GM23338 (cell line): ENCODE measurements around the gene ROBO3. TPM values are rescaled to one million over a fixed set of nuclear protein-coding genes. Genes with fewer than 3 reads are reported as not detected.

Source experiments
- ATAC-seq: fragments of 200-7000 bp; cut with Tn5 transposase; 3 replicates; pipeline ENCODE4 v1.9.1; 2020
- DNase-seq: peaks from one replicate; pipeline ENCODE4 v3.0.0-alpha.2; 2015; ENCODE audit warnings: low spot score
- H2AFZ ChIP-seq: fragments of 200-600 bp; sonication (generic); 2 replicates; pipeline ENCODE4 v1.8.0; 2016; ENCODE audit warnings: antibody characterized with exemption, mild to moderate bottlenecking, moderate library complexity
- H3F3A ChIP-seq: fragments of 200-600 bp; sonication (generic); replicated peaks from 2 replicates; pipeline ENCODE4 v1.8.0; 2017; ENCODE audit warnings: antibody characterized with exemption, mixed run types, low read depth
- H3K27ac ChIP-seq: fragments of 200-600 bp; sonication (generic); 2 replicates; pipeline ENCODE4 v1.6.1; 2016; ENCODE audit warnings: low read depth
- H3K27me3 ChIP-seq: fragments of 200-600 bp; sonication (generic); 2 replicates; pipeline ENCODE4 v1.8.0; 2016; ENCODE audit warnings: mild to moderate bottlenecking, mixed run types, moderate library complexity; ENCODE audit not compliant: insufficient read depth
- H3K36me3 ChIP-seq: fragments of 200-600 bp; sonication (generic); 2 replicates; pipeline ENCODE4 v1.8.0; 2016; ENCODE audit warnings: mild to moderate bottlenecking; ENCODE audit not compliant: insufficient read depth
- H3K4me1 ChIP-seq: fragments of 200-600 bp; sonication (generic); 2 replicates; pipeline ENCODE4 v1.8.0; 2016; ENCODE audit warnings: mild to moderate bottlenecking, moderate library complexity; ENCODE audit not compliant: insufficient read depth
- H3K4me2 ChIP-seq: fragments of 200-600 bp; sonication (generic); 2 replicates; pipeline ENCODE4 v1.7.1; 2017; ENCODE audit warnings: mixed run types
- H3K4me3 ChIP-seq: fragments of 200-600 bp; sonication (generic); 2 replicates; pipeline ENCODE4 v1.6.1; 2016; ENCODE audit warnings: mixed run types
- H3K79me2 ChIP-seq: fragments of 200-600 bp; sonication (generic); replicated peaks from 2 replicates; pipeline ENCODE4 v1.8.0; 2017; ENCODE audit warnings: mild to moderate bottlenecking; ENCODE audit not compliant: insufficient read depth
- H3K9me2 ChIP-seq: fragments of 200-600 bp; sonication (generic); 2 replicates; pipeline ENCODE4 v1.8.0; 2017; ENCODE audit not compliant: insufficient read depth
- H4K20me1 ChIP-seq: fragments of 200-600 bp; sonication (generic); replicated peaks from 2 replicates; pipeline ENCODE4 v1.8.0; 2017; ENCODE audit warnings: mild to moderate bottlenecking; ENCODE audit not compliant: insufficient read depth
- H3K27ac Mint-ChIP-seq: 2 replicates; pipeline ENCODE4 v1.8.0; 2020; ENCODE audit warnings: inconsistent platforms, mild to moderate bottlenecking, moderate library complexity, mixed read lengths
- H3K27me3 Mint-ChIP-seq: 3 replicates; pipeline ENCODE4 v1.8.0; 2022; ENCODE audit warnings: low read depth, mild to moderate bottlenecking, moderate library complexity, mixed read lengths, inconsistent platforms; ENCODE audit not compliant: insufficient read depth, poor library complexity
- H3K36me3 Mint-ChIP-seq: 3 replicates; pipeline ENCODE4 v1.8.0; 2021; ENCODE audit warnings: low read depth, mild to moderate bottlenecking, inconsistent platforms, moderate library complexity, mixed read lengths
- H3K4me1 Mint-ChIP-seq: 3 replicates; pipeline ENCODE4 v1.8.0; 2020; ENCODE audit warnings: mild to moderate bottlenecking, inconsistent platforms, mixed read lengths
- H3K4me3 Mint-ChIP-seq: 3 replicates; pipeline ENCODE4 v1.8.0; 2021; ENCODE audit warnings: moderate library complexity, mild to moderate bottlenecking, inconsistent platforms, mixed read lengths
- H3K9me3 Mint-ChIP-seq: 3 replicates; pipeline ENCODE4 v1.8.0; 2020; ENCODE audit warnings: moderate library complexity, mild to moderate bottlenecking, inconsistent platforms, mixed read lengths
- CREB1 ChIP-seq: fragments of 250-450 bp; sonication (Bioruptor Pico); IDR thresholded peaks from 2 replicates; pipeline ENCODE4 v1.5.0; 2020; ENCODE audit warnings: low read depth, mild to moderate bottlenecking, moderate library complexity
- EZH2 ChIP-seq: fragments of 200-600 bp; sonication (generic); IDR thresholded peaks from one replicate; pipeline ENCODE4 v1.8.0; 2017; ENCODE audit warnings: antibody characterized with exemption, mild to moderate bottlenecking, low read depth; ENCODE audit not compliant: unreplicated experiment
- EZH2phosphoT487 ChIP-seq: fragments of 200-600 bp; sonication (generic); IDR thresholded peaks from one replicate; pipeline ENCODE4 v1.8.1; 2018; ENCODE audit warnings: antibody characterized with exemption; ENCODE audit not compliant: unreplicated experiment
- JUNB ChIP-seq: IDR thresholded peaks from one replicate; pipeline ENCODE4 v1.6.1; 2016; ENCODE audit warnings: antibody characterized with exemption; ENCODE audit not compliant: unreplicated experiment
- NANOG ChIP-seq: IDR thresholded peaks from 2 replicates; pipeline ENCODE4 v1.6.1; 2016; ENCODE audit warnings: antibody characterized with exemption, borderline replicate concordance
- POLR2AphosphoS5 ChIP-seq: IDR thresholded peaks from 2 replicates; pipeline ENCODE4 v1.6.1; 2016; ENCODE audit warnings: antibody characterized with exemption, low read depth
- STAT1 ChIP-seq: IDR thresholded peaks from one replicate; pipeline ENCODE4 v1.6.1; 2016; ENCODE audit warnings: antibody characterized with exemption; ENCODE audit not compliant: unreplicated experiment
- ZNF114 ChIP-seq: fragments of 250-450 bp; sonication (Bioruptor Pico); IDR thresholded peaks from 2 replicates; pipeline ENCODE4 v1.5.0; 2020; ENCODE audit warnings: mild to moderate bottlenecking, moderate library complexity
- ZNF331 ChIP-seq: fragments of 250-450 bp; sonication (Bioruptor Pico); IDR thresholded peaks from 2 replicates; pipeline ENCODE4 v1.5.0; 2020; ENCODE audit warnings: low read depth, mild to moderate bottlenecking, moderate library complexity
- polyA plus RNA-seq: library from polyadenylated mRNA; unstranded; fragments of >200 nt; fragmentation: Nextera tagmentation; extraction: Ambion mirVana; gene quantifications from 2 replicates; pipeline ENCODE4 v1.2.1, GENCODE V29; 2016
- total RNA-seq: library from RNA; depleted of rRNA; stranded (reverse); fragments of >200 nt; shearing (Covaris generic); gene quantifications from 2 replicates; pipeline ENCODE4 v1.2.3, GENCODE V29; 2014
- TF ChIP-seq, protein P1 (sequence below): IDR thresholded peaks from 2 replicates; pipeline ENCODE4 v1.6.1; 2016; ENCODE audit warnings: antibody characterized with exemption
- TF ChIP-seq, protein P2 (sequence below), 2 experiments: fragments of 200-600 bp in 1 of 2; sonication (generic) in 1 of 2; conservative IDR thresholded peaks; 2 replicates each; pipeline versions ENCODE4 v1.5.1 to v1.6.1; 2016 to 2017; ENCODE audit warnings: antibody characterized with exemption in 2 of 2, low read depth in 2 of 2, mild to moderate bottlenecking in 2 of 2, moderate library complexity in 1 of 2
- TF ChIP-seq, protein P3 (sequence below): IDR thresholded peaks from one replicate; pipeline ENCODE4 v1.6.1; 2018; ENCODE audit warnings: antibody characterized with exemption; ENCODE audit not compliant: unreplicated experiment

Gene ROBO3
- total and polyA plus RNA-seq, 2 experiments from 2014 or later: 17.0 to 21.4 TPM

DNA sequence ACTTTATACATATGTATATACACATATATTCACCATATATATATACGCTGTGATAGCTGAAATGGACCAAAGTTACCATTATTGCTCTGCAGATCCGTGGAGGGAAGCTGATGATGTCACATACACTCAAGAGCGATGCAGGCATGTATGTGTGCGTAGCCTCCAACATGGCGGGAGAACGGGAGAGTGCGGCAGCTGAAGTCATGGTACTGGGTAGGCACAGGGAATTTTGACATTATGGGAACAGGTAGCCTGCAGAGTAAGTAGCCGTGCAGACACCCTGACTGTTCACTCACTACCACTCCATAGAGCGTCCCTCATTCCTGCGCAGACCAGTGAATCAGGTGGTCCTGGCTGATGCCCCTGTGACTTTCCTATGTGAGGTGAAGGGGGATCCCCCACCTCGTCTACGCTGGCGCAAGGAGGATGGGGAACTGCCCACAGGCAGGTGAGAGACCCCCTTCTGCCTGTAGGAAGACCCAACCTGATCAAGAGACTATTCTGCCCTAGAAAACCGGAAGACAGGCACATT, 4.7 kb downstream of the ROBO3 start:
- TF ChIP-seq JUNB: no peak
- TF ChIP-seq, protein P1, sequence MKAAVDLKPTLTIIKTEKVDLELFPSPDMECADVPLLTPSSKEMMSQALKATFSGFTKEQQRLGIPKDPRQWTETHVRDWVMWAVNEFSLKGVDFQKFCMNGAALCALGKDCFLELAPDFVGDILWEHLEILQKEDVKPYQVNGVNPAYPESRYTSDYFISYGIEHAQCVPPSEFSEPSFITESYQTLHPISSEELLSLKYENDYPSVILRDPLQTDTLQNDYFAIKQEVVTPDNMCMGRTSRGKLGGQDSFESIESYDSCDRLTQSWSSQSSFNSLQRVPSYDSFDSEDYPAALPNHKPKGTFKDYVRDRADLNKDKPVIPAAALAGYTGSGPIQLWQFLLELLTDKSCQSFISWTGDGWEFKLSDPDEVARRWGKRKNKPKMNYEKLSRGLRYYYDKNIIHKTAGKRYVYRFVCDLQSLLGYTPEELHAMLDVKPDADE: no peak
- TF ChIP-seq ZNF114 (CRISPR knock-in tag): no peak
- TF ChIP-seq EZH2: peak; percentile 21
- Histone ChIP-seq H3K27me3 (peaks cover 100% of the 10 kb centered on the region), H3F3A (no peaks in the 10 kb centered on the region), H3K4me1 (peaks cover 11% of the 10 kb centered on the region; the same call in 1 of the 2 replicates), H3K27ac (no peak overlapping the region), H3K36me3 (no peaks in the 10 kb centered on the region), H3K9me2 (no peaks in the 10 kb centered on the region), H3K4me2 (no peak overlapping the region), H3K4me3 (no peak overlapping the region), H4K20me1 (peaks cover 14% of the 10 kb centered on the region), H3K79me2 (no peaks in the 10 kb centered on the region), H2AFZ (no peak overlapping the region)
- ATAC-seq (no peak), DNase-seq (no peak)
- Mint-ChIP-seq H3K9me3 (no peaks in the 10 kb centered on the region; the same call in 2 of the 3 replicates), H3K4me1 (peaks cover 28% of the 10 kb centered on the region), H3K36me3 (no peaks in the 10 kb centered on the region), H3K27ac (no peak overlapping the region), H3K4me3 (no peak overlapping the region), H3K27me3 (peaks cover 98% of the 10 kb centered on the region)

DNA sequence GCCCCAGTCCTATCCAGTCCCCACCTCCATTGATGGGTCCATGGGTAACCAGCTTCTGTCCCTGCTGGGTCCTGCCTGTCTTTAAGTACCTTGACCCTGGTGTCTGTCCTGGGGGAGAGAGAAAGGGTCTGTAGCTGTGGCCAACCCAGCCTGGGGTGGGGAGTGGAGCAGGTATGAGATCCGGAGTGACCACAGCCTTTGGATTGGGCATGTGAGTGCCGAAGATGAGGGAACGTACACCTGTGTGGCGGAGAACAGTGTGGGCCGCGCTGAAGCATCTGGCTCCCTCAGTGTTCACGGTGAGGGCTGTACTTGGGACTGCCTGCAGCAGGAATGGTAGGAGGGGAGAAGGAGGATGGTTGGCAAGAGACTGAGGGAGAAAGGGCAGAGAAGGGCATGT, 5.2 kb downstream of the ROBO3 start:
- Histone ChIP-seq H2AFZ (no peak overlapping the region), H4K20me1 (peaks cover 13% of the 10 kb centered on the region), H3F3A (no peaks in the 10 kb centered on the region), H3K27me3 (peaks cover 100% of the 10 kb centered on the region), H3K27ac (no peak overlapping the region), H3K4me3 (no peak overlapping the region), H3K4me1 (peaks cover 12% of the 10 kb centered on the region; the same call in 1 of the 2 replicates), H3K79me2 (no peaks in the 10 kb centered on the region), H3K9me2 (no peaks in the 10 kb centered on the region), H3K4me2 (no peak overlapping the region), H3K36me3 (no peaks in the 10 kb centered on the region)
- Mint-ChIP-seq H3K36me3 (no peaks in the 10 kb centered on the region), H3K27ac (no peak overlapping the region), H3K9me3 (no peaks in the 10 kb centered on the region; the same call in 2 of the 3 replicates), H3K4me1 (peaks cover 29% of the 10 kb centered on the region), H3K27me3 (peaks cover 98% of the 10 kb centered on the region), H3K4me3 (no peak overlapping the region)
- ATAC-seq: no peak
- DNase-seq: no peak
- TF ChIP-seq POLR2AphosphoS5: no peak
- no peak for TF ChIP-seq NANOG
- TF ChIP-seq EZH2phosphoT487: no peak
- TF ChIP-seq, protein P1: no peak
- TF ChIP-seq, protein P2, sequence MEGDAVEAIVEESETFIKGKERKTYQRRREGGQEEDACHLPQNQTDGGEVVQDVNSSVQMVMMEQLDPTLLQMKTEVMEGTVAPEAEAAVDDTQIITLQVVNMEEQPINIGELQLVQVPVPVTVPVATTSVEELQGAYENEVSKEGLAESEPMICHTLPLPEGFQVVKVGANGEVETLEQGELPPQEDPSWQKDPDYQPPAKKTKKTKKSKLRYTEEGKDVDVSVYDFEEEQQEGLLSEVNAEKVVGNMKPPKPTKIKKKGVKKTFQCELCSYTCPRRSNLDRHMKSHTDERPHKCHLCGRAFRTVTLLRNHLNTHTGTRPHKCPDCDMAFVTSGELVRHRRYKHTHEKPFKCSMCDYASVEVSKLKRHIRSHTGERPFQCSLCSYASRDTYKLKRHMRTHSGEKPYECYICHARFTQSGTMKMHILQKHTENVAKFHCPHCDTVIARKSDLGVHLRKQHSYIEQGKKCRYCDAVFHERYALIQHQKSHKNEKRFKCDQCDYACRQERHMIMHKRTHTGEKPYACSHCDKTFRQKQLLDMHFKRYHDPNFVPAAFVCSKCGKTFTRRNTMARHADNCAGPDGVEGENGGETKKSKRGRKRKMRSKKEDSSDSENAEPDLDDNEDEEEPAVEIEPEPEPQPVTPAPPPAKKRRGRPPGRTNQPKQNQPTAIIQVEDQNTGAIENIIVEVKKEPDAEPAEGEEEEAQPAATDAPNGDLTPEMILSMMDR (conservative IDR thresholded peaks at IDR 0.05; ENCODE audit: low read depth in 2 of 2): no peak
- TF ChIP-seq STAT1: no peak
- TF ChIP-seq, protein P3, sequence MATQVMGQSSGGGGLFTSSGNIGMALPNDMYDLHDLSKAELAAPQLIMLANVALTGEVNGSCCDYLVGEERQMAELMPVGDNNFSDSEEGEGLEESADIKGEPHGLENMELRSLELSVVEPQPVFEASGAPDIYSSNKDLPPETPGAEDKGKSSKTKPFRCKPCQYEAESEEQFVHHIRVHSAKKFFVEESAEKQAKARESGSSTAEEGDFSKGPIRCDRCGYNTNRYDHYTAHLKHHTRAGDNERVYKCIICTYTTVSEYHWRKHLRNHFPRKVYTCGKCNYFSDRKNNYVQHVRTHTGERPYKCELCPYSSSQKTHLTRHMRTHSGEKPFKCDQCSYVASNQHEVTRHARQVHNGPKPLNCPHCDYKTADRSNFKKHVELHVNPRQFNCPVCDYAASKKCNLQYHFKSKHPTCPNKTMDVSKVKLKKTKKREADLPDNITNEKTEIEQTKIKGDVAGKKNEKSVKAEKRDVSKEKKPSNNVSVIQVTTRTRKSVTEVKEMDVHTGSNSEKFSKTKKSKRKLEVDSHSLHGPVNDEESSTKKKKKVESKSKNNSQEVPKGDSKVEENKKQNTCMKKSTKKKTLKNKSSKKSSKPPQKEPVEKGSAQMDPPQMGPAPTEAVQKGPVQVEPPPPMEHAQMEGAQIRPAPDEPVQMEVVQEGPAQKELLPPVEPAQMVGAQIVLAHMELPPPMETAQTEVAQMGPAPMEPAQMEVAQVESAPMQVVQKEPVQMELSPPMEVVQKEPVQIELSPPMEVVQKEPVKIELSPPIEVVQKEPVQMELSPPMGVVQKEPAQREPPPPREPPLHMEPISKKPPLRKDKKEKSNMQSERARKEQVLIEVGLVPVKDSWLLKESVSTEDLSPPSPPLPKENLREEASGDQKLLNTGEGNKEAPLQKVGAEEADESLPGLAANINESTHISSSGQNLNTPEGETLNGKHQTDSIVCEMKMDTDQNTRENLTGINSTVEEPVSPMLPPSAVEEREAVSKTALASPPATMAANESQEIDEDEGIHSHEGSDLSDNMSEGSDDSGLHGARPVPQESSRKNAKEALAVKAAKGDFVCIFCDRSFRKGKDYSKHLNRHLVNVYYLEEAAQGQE: no peak
- no peak for TF ChIP-seq JUNB
- no peak for TF ChIP-seq ZNF114 (CRISPR knock-in tag)
- no peak for TF ChIP-seq ZNF331 (CRISPR knock-in tag)
- TF ChIP-seq CREB1 (CRISPR knock-in tag): no peak
